Neural cell (in vitro differentiated cells): ENCODE results near the gene F13A1. TPM values are rescaled to one million over a fixed set of nuclear protein-coding genes. Genes with fewer than 3 reads are reported as not detected.

Experiments used
- H2AFZ ChIP-seq: fragments of 200-600, 300-800 bp; sonication (generic), shearing (Covaris generic); 2 replicates; pipeline ENCODE4 v1.6.0; 2014; ENCODE audit warnings: low read depth, mild to moderate bottlenecking, antibody characterized with exemption, low read length, moderate library complexity
- H3F3A ChIP-seq: fragments of 200-600 bp; shearing (Covaris generic); 2 replicates; pipeline ENCODE4 v1.6.1; 2016; ENCODE audit warnings: mild to moderate bottlenecking, moderate library complexity, mixed read lengths, antibody characterized with exemption, low read length; ENCODE audit not compliant: insufficient read depth, poor library complexity, severe bottlenecking
- H3K27ac ChIP-seq: fragments of 200-600, 300-800 bp; sonication (generic), shearing (Covaris generic); 2 replicates; pipeline ENCODE4 v1.5.1; 2014; ENCODE audit warnings: mild to moderate bottlenecking, low read length, moderate library complexity
- H3K27me3 ChIP-seq: fragments of 300-800, 200-600 bp; sonication (generic), shearing (Covaris generic); 2 replicates; pipeline ENCODE4 v1.6.0; 2014; ENCODE audit warnings: mild to moderate bottlenecking, low read depth, low read length, moderate library complexity; ENCODE audit not compliant: insufficient read depth
- H3K36me3 ChIP-seq: fragments of 300-800, 200-600 bp; sonication (generic), shearing (Covaris generic); 2 replicates; pipeline ENCODE4 v1.5.1; 2014; ENCODE audit warnings: mild to moderate bottlenecking, antibody characterized with exemption, low read length, moderate library complexity; ENCODE audit not compliant: insufficient read depth
- H3K4me2 ChIP-seq: fragments of 300-800, 200-600 bp; sonication (generic), shearing (Covaris generic); 2 replicates; pipeline ENCODE4 v1.6.0; 2014; ENCODE audit warnings: mild to moderate bottlenecking, low read length
- H3K4me3 ChIP-seq: fragments of 300-800, 200-600 bp; sonication (generic), shearing (Covaris generic); 2 replicates; pipeline ENCODE4 v1.5.1; 2014; ENCODE audit warnings: mild to moderate bottlenecking, low read length, moderate library complexity
- H3K79me2 ChIP-seq: fragments of 200-600 bp; shearing (Covaris generic); replicated peaks from 2 replicates; pipeline ENCODE4 v1.6.0; 2014; ENCODE audit warnings: mild to moderate bottlenecking, low read length, moderate library complexity; ENCODE audit not compliant: insufficient read depth
- H3K9ac ChIP-seq: fragments of 300-800, 200-600 bp; sonication (generic), shearing (Covaris generic); 2 replicates; pipeline ENCODE4 v1.6.1; 2016; ENCODE audit warnings: mild to moderate bottlenecking, low read length, mixed read lengths
- H3K9me2 ChIP-seq: fragments of 200-600 bp; shearing (Covaris generic); 2 replicates; pipeline ENCODE4 v1.6.1; 2016; ENCODE audit warnings: mild to moderate bottlenecking, low read length, mixed read lengths; ENCODE audit not compliant: insufficient read depth
- H3K9me3 ChIP-seq: fragments of 200-600, 300-800 bp; sonication (generic), shearing (Covaris generic); 2 replicates; pipeline ENCODE4 v1.6.1; 2016; ENCODE audit warnings: mild to moderate bottlenecking, mixed run types, low read length, moderate library complexity, mixed read lengths
- H4K20me1 ChIP-seq: fragments of 200-600 bp; shearing (Covaris generic); 2 replicates; pipeline ENCODE4 v1.6.1; 2016; ENCODE audit warnings: mild to moderate bottlenecking, mixed run types; ENCODE audit not compliant: insufficient read depth
- CTCF ChIP-seq: fragments of 450-650 bp; IDR thresholded peaks from 2 replicates; pipeline ENCODE4 v1.5.1; 2014; ENCODE audit warnings: antibody characterized with exemption, mild to moderate bottlenecking, moderate library complexity; ENCODE audit not compliant: poor library complexity, severe bottlenecking
- EP300 ChIP-seq: fragments of 450-650 bp; conservative IDR thresholded peaks from 2 replicates; pipeline ENCODE4 v1.6.1; 2014; ENCODE audit warnings: antibody characterized with exemption, mild to moderate bottlenecking, moderate library complexity; ENCODE audit not compliant: poor library complexity, severe bottlenecking
- EZH2 ChIP-seq: fragments of 200-600, 300-800 bp; shearing (Covaris generic), sonication (generic); IDR thresholded peaks from 2 replicates; pipeline ENCODE4 v1.6.1; 2014; ENCODE audit warnings: antibody characterized with exemption, low read length, borderline replicate concordance, mild to moderate bottlenecking; ENCODE audit not compliant: insufficient read depth, poor library complexity, severe bottlenecking
- MXI1 ChIP-seq: fragments of 450-650 bp; conservative IDR thresholded peaks from 2 replicates; pipeline ENCODE4 v1.6.1; 2014; ENCODE audit warnings: antibody characterized with exemption, mild to moderate bottlenecking; ENCODE audit not compliant: poor library complexity, severe bottlenecking
- POLR2AphosphoS5 ChIP-seq: IDR thresholded peaks from 2 replicates; pipeline ENCODE4 v1.6.1; 2012
- RAD21 ChIP-seq: fragments of 450-650 bp; conservative IDR thresholded peaks from 2 replicates; pipeline ENCODE4 v1.6.1; 2014; ENCODE audit warnings: antibody characterized with exemption, mild to moderate bottlenecking, moderate library complexity
- REST ChIP-seq: IDR thresholded peaks from 2 replicates; pipeline ENCODE4 v1.6.1; 2012; ENCODE audit warnings: borderline replicate concordance
- SMC3 ChIP-seq: fragments of 450-650 bp; conservative IDR thresholded peaks from 2 replicates; pipeline ENCODE4 v1.6.1; 2014; ENCODE audit warnings: antibody characterized with exemption, mild to moderate bottlenecking, moderate library complexity; ENCODE audit not compliant: poor library complexity
- TAF1 ChIP-seq: IDR thresholded peaks from 2 replicates; pipeline ENCODE4 v1.6.1; 2012; ENCODE audit warnings: low read depth
- polyA plus RNA-seq: library from polyadenylated mRNA; depleted of rRNA; stranded (reverse); fragments of >200 nt; gene quantifications from 2 replicates; pipeline ENCODE4 v1.2.3, GENCODE V29; 2014

The F13A1 gene
- polyA plus RNA-seq, 1 donor from 2014 or later = not detected

- Histone ChIP-seq H3K27me3 (no peaks in the 10 kb centered on the region), H3F3A (no peaks in the 10 kb centered on the region), H2AFZ (no peak overlapping the region), H3K4me2 (no peak overlapping the region), H3K36me3 (no peaks in the 10 kb centered on the region), H3K79me2 (no peaks in the 10 kb centered on the region), H3K9me3 (no peaks in the 10 kb centered on the region), H4K20me1 (no peaks in the 10 kb centered on the region), H3K9me2 (no peaks in the 10 kb centered on the region), H3K27ac (no peak overlapping the region), H3K4me3 (no peak overlapping the region), H3K9ac (no peak overlapping the region)
- no peak for TF ChIP-seq EZH2
- TF ChIP-seq EP300 = no peak
- no peak for TF ChIP-seq REST
- TF ChIP-seq MXI1 = no peak
- no peak for TF ChIP-seq TAF1
- no peak for TF ChIP-seq RAD21
- TF ChIP-seq SMC3 = no peak
- no peak for TF ChIP-seq CTCF
- TF ChIP-seq POLR2AphosphoS5 = no peak
Measured at GRCh38 chr6:6235786-6236185, 84.7 kb downstream of the F13A1 start.

GRCh38 chr6:6234963-6235362 lies 85.5 kb downstream of the F13A1 start:
- Histone ChIP-seq H3K4me2 (no peak overlapping the region), H3K9me3 (no peaks in the 10 kb centered on the region), H3K9ac (no peak overlapping the region), H3K4me3 (no peak overlapping the region), H4K20me1 (no peaks in the 10 kb centered on the region), H3K36me3 (no peaks in the 10 kb centered on the region), H3K27ac (no peak overlapping the region), H3K79me2 (no peaks in the 10 kb centered on the region), H3F3A (no peaks in the 10 kb centered on the region), H3K27me3 (no peaks in the 10 kb centered on the region), H3K9me2 (no peaks in the 10 kb centered on the region), H2AFZ (no peak overlapping the region)
- TF ChIP-seq EZH2 = no peak

GRCh38 chr6:6230286-6230685 lies 90.2 kb downstream of the F13A1 start:
- TF ChIP-seq RAD21 = no peak
- TF ChIP-seq SMC3 = no peak
- H3K4me2 ChIP-seq = no peak overlapping the region
- H3K9me2 ChIP-seq = no peaks in the 10 kb centered on the region
- H3F3A ChIP-seq = no peaks in the 10 kb centered on the region
- no peak overlapping the region for H3K9ac ChIP-seq
- H3K27ac ChIP-seq = no peak overlapping the region
- H3K36me3 ChIP-seq = no peaks in the 10 kb centered on the region
- H4K20me1 ChIP-seq = no peaks in the 10 kb centered on the region
- no peaks in the 10 kb centered on the region for H3K27me3 ChIP-seq
- H3K79me2 ChIP-seq = no peaks in the 10 kb centered on the region
- H3K4me3 ChIP-seq = no peak overlapping the region
- H2AFZ ChIP-seq = no peak overlapping the region
- H3K9me3 ChIP-seq = no peaks in the 10 kb centered on the region
